Measurements from ENCODE around the gene SH3RF1. TPM values are rescaled to one million over a fixed set of nuclear protein-coding genes. Genes with fewer than 3 reads are reported as not detected.

The SH3RF1 gene
- total and polyA plus RNA-seq, 2 experiments from 2014 or later: 7.8 to 12.4 TPM

DNA sequence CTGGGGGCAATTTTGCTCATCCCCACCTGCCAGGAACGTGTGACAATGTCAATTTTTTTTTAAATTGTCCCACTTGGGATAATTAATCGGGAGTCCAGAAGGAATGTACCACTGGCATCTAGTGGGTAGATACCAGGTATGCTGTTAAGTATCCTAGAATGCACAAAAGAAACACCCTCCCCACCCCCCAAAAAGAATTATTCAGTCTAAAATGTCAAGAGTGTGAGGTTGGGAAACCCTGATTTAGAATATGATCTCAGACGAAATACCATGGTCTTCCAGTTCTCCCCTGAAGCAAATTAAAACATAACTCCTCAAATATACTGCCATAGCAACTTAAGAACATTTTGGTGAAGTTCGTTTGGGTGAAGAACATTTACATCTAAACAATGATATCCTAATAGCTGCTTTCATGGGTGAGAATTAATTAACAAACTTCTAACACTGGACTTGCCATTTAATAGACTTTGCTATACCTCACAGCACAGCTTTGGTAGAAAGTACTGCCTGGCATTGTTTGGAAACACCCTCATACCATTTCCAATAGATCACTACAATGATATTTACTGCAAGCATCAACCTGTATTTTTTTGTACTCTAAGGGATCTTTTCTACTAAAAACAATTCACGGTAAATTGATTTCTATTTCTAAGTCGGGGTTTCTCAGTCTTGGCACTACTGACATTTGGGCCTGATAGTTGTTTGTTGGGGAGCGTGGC lies 36.5 kb downstream of the SH3RF1 start:
- no peak for ATAC-seq
- H3F3A ChIP-seq (replicated peaks; ENCODE audit: low read depth): no peaks in the 10 kb centered on the region
- TF ChIP-seq ZNF114 (CRISPR knock-in tag; IDR thresholded peaks at IDR 0.05) (no peak), CREB1 (CRISPR knock-in tag; IDR thresholded peaks at IDR 0.05; ENCODE audit: low read depth) (no peak), POLR2AphosphoS5 (IDR thresholded peaks at IDR 0.05; ENCODE audit: low read depth) (no peak), EZH2phosphoT487 (IDR thresholded peaks at IDR 0.05; ENCODE audit: unreplicated experiment) (no peak), STAT1 (IDR thresholded peaks at IDR 0.05; ENCODE audit: unreplicated experiment) (no peak)
- TF ChIP-seq, protein P1, sequence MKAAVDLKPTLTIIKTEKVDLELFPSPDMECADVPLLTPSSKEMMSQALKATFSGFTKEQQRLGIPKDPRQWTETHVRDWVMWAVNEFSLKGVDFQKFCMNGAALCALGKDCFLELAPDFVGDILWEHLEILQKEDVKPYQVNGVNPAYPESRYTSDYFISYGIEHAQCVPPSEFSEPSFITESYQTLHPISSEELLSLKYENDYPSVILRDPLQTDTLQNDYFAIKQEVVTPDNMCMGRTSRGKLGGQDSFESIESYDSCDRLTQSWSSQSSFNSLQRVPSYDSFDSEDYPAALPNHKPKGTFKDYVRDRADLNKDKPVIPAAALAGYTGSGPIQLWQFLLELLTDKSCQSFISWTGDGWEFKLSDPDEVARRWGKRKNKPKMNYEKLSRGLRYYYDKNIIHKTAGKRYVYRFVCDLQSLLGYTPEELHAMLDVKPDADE (IDR thresholded peaks at IDR 0.05): no peak
- TF ChIP-seq, protein P2, sequence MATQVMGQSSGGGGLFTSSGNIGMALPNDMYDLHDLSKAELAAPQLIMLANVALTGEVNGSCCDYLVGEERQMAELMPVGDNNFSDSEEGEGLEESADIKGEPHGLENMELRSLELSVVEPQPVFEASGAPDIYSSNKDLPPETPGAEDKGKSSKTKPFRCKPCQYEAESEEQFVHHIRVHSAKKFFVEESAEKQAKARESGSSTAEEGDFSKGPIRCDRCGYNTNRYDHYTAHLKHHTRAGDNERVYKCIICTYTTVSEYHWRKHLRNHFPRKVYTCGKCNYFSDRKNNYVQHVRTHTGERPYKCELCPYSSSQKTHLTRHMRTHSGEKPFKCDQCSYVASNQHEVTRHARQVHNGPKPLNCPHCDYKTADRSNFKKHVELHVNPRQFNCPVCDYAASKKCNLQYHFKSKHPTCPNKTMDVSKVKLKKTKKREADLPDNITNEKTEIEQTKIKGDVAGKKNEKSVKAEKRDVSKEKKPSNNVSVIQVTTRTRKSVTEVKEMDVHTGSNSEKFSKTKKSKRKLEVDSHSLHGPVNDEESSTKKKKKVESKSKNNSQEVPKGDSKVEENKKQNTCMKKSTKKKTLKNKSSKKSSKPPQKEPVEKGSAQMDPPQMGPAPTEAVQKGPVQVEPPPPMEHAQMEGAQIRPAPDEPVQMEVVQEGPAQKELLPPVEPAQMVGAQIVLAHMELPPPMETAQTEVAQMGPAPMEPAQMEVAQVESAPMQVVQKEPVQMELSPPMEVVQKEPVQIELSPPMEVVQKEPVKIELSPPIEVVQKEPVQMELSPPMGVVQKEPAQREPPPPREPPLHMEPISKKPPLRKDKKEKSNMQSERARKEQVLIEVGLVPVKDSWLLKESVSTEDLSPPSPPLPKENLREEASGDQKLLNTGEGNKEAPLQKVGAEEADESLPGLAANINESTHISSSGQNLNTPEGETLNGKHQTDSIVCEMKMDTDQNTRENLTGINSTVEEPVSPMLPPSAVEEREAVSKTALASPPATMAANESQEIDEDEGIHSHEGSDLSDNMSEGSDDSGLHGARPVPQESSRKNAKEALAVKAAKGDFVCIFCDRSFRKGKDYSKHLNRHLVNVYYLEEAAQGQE (IDR thresholded peaks at IDR 0.05; ENCODE audit: unreplicated experiment): no peak
- no peaks in the 10 kb centered on the region for H3K9me2 ChIP-seq (ENCODE audit: insufficient read depth)
- Mint-ChIP-seq H3K4me3 (no peak overlapping the region), H3K27me3 (ENCODE audit: insufficient read depth, low read depth, poor library complexity) (peaks cover 2% of the 10 kb centered on the region), H3K27ac (peak overlapping the region; percentile 25; the same call in 1 of the 2 replicates), H3K36me3 (ENCODE audit: low read depth) (no peaks in the 10 kb centered on the region), H3K9me3 (no peaks in the 10 kb centered on the region), H3K4me1 (peaks cover 19% of the 10 kb centered on the region; the same call in 2 of the 3 replicates)
- H3K27me3 ChIP-seq (ENCODE audit: insufficient read depth): no peaks in the 10 kb centered on the region
- no peak overlapping the region for H3K4me3 ChIP-seq
- H4K20me1 ChIP-seq (replicated peaks; ENCODE audit: insufficient read depth): peaks cover 13% of the 10 kb centered on the region
- H2AFZ ChIP-seq: no peak overlapping the region
- peaks cover 14% of the 10 kb centered on the region for H3K4me1 ChIP-seq (ENCODE audit: insufficient read depth)
- H3K36me3 ChIP-seq (ENCODE audit: insufficient read depth): no peaks in the 10 kb centered on the region
- H3K27ac ChIP-seq (ENCODE audit: low read depth): 0 out of 2 replicates have a peak overlapping the region, but pooled peaks have one; percentile 17
- no peak for DNase-seq (ENCODE audit: low spot score)
- no peak overlapping the region for H3K4me2 ChIP-seq
- peaks cover 78% of the 10 kb centered on the region for H3K79me2 ChIP-seq (replicated peaks; ENCODE audit: insufficient read depth)

DNA sequence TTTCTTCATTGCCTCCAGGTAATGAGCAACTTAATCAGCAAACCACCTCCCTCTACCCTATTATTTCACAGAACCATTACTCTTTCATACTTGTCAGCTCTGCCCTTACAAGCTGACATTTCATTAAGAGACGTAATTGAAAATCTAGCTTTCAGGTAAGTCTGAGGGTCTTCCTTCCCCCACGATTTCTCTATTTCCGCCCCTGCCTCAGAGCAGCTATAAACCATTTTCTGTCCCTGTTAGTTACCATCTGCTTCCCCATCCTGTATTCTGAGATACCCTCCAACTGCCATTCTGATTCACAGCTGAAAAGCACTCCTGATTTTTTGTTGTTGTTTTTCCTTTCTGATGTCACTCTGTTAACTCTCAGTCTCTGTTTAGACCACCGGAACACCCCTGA lies 37.1 kb downstream of the SH3RF1 start:
- Mint-ChIP-seq H3K27ac (peak overlapping the region; percentile 25; the same call in 1 of the 2 replicates), H3K27me3 (ENCODE audit: insufficient read depth, low read depth, poor library complexity) (peaks cover 2% of the 10 kb centered on the region), H3K4me1 (peaks cover 19% of the 10 kb centered on the region; the same call in 2 of the 3 replicates), H3K36me3 (ENCODE audit: low read depth) (no peaks in the 10 kb centered on the region), H3K4me3 (no peak overlapping the region), H3K9me3 (no peaks in the 10 kb centered on the region)
- peaks cover 73% of the 10 kb centered on the region for H3K79me2 ChIP-seq (replicated peaks; ENCODE audit: insufficient read depth)
- no peaks in the 10 kb centered on the region for H3K27me3 ChIP-seq (ENCODE audit: insufficient read depth)
- no peak overlapping the region for H3K4me3 ChIP-seq
- DNase-seq (ENCODE audit: low spot score) (no peak), ATAC-seq (no peak)
- 0 out of 2 replicates have a peak overlapping the region, but pooled peaks have one; percentile 17 for H3K27ac ChIP-seq (ENCODE audit: low read depth)
- TF ChIP-seq ZNF114 (CRISPR knock-in tag; IDR thresholded peaks at IDR 0.05): no peak
- no peak for TF ChIP-seq ZNF331 (CRISPR knock-in tag; IDR thresholded peaks at IDR 0.05; ENCODE audit: low read depth)
- no peak for TF ChIP-seq STAT1 (IDR thresholded peaks at IDR 0.05; ENCODE audit: unreplicated experiment)
- no peak for TF ChIP-seq NANOG (IDR thresholded peaks at IDR 0.05; ENCODE audit: borderline replicate concordance)
- TF ChIP-seq, protein P3, sequence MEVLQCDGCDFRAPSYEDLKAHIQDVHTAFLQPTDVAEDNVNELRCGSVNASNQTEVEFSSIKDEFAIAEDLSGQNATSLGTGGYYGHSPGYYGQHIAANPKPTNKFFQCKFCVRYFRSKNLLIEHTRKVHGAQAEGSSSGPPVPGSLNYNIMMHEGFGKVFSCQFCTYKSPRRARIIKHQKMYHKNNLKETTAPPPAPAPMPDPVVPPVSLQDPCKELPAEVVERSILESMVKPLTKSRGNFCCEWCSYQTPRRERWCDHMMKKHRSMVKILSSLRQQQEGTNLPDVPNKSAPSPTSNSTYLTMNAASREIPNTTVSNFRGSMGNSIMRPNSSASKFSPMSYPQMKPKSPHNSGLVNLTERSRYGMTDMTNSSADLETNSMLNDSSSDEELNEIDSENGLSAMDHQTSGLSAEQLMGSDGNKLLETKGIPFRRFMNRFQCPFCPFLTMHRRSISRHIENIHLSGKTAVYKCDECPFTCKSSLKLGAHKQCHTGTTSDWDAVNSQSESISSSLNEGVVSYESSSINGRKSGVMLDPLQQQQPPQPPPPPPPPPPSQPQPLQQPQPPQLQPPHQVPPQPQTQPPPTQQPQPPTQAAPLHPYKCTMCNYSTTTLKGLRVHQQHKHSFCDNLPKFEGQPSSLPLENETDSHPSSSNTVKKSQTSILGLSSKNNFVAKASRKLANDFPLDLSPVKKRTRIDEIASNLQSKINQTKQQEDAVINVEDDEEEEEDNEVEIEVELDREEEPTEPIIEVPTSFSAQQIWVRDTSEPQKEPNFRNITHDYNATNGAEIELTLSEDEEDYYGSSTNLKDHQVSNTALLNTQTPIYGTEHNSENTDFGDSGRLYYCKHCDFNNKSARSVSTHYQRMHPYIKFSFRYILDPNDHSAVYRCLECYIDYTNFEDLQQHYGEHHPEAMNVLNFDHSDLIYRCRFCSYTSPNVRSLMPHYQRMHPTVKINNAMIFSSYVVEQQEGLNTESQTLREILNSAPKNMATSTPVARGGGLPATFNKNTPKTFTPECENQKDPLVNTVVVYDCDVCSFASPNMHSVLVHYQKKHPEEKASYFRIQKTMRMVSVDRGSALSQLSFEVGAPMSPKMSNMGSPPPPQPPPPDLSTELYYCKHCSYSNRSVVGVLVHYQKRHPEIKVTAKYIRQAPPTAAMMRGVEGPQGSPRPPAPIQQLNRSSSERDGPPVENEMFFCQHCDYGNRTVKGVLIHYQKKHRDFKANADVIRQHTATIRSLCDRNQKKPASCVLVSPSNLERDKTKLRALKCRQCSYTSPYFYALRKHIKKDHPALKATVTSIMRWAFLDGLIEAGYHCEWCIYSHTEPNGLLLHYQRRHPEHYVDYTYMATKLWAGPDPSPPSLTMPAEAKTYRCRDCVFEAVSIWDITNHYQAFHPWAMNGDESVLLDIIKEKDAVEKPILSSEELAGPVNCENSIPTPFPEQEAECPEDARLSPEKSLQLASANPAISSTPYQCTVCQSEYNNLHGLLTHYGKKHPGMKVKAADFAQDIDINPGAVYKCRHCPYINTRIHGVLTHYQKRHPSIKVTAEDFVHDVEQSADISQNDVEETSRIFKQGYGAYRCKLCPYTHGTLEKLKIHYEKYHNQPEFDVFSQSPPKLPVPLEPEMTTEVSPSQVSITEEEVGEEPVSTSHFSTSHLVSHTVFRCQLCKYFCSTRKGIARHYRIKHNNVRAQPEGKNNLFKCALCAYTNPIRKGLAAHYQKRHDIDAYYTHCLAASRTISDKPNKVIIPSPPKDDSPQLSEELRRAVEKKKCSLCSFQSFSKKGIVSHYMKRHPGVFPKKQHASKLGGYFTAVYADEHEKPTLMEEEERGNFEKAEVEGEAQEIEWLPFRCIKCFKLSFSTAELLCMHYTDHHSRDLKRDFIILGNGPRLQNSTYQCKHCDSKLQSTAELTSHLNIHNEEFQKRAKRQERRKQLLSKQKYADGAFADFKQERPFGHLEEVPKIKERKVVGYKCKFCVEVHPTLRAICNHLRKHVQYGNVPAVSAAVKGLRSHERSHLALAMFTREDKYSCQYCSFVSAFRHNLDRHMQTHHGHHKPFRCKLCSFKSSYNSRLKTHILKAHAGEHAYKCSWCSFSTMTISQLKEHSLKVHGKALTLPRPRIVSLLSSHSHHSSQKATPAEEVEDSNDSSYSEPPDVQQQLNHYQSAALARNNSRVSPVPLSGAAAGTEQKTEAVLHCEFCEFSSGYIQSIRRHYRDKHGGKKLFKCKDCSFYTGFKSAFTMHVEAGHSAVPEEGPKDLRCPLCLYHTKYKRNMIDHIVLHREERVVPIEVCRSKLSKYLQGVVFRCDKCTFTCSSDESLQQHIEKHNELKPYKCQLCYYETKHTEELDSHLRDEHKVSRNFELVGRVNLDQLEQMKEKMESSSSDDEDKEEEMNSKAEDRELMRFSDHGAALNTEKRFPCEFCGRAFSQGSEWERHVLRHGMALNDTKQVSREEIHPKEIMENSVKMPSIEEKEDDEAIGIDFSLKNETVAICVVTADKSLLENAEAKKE (CRISPR knock-in tag; IDR thresholded peaks at IDR 0.05): no peak
- TF ChIP-seq EZH2phosphoT487 (IDR thresholded peaks at IDR 0.05; ENCODE audit: unreplicated experiment): no peak
- TF ChIP-seq POLR2AphosphoS5 (IDR thresholded peaks at IDR 0.05; ENCODE audit: low read depth): no peak
- H3F3A ChIP-seq (replicated peaks; ENCODE audit: low read depth): no peaks in the 10 kb centered on the region
- H3K4me2 ChIP-seq: no peak overlapping the region
- H2AFZ ChIP-seq: no peak overlapping the region
- H3K9me2 ChIP-seq (ENCODE audit: insufficient read depth): no peaks in the 10 kb centered on the region
- H3K4me1 ChIP-seq (ENCODE audit: insufficient read depth): peaks cover 15% of the 10 kb centered on the region
- no peaks in the 10 kb centered on the region for H3K36me3 ChIP-seq (ENCODE audit: insufficient read depth)
- H4K20me1 ChIP-seq (replicated peaks; ENCODE audit: insufficient read depth): peaks cover 13% of the 10 kb centered on the region

Data from GM23338 (cell line).